Measurements from ENCODE around the gene VPS37B.

Gene VPS37B

DNA sequence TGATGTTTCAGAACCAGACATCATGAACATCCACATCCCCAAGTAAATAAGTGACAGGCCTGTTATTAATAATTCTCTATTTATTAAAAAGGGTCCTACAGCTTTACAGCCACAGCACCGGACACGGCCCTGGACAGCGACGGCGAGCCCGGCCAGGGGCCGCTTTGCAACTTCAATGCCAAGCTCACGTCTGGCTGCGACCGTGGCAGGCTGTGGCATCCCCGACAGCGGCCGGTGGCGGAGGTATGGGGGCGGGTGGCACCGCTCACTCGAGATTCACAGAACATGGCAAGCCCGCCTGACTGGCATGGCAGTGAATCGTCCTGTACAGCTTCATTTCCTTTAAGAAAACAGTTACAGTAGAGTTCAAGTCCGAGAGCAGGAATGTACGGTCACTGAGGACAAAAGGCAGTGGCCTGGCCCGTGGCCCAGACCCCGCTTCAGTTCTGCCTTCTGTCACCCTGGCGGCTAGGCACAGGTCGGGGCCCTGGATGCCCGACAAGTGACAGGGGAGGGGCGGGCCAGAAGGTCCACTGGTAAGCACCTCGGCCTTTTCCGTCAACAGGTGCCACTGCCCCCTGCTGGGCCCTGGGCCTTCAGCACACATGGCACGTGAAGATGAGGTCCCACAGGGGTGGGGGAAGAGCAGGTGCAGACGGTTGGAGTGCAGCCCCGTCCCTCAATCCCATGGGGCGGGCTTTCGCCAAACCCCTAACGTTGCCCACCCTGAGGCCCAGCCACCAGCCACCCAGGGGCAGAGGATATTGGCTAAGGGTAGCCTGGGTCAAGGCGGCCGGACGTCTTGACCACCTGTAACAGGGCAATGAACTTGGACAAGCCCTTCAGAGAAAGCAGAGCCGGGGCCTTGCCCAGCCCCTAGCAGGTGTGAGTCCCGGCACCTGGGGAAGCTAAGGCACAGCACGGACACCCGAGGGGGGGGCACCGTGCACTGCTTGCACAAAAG, 30.4 kb downstream of the VPS37B start:
- no peak for TF ChIP-seq SPI1 (IDR thresholded peaks at IDR 0.05; ENCODE audit: borderline replicate concordance, low read depth)
- TF ChIP-seq POLR2AphosphoS5 (IDR thresholded peaks at IDR 0.05; ENCODE audit: low read depth), result 0 out of 2 replicates have a peak, but pooled peaks have one; percentile 45
- no peak for TF ChIP-seq GABPA (IDR thresholded peaks at IDR 0.05; ENCODE audit: low read depth)
- TF ChIP-seq, protein P1, sequence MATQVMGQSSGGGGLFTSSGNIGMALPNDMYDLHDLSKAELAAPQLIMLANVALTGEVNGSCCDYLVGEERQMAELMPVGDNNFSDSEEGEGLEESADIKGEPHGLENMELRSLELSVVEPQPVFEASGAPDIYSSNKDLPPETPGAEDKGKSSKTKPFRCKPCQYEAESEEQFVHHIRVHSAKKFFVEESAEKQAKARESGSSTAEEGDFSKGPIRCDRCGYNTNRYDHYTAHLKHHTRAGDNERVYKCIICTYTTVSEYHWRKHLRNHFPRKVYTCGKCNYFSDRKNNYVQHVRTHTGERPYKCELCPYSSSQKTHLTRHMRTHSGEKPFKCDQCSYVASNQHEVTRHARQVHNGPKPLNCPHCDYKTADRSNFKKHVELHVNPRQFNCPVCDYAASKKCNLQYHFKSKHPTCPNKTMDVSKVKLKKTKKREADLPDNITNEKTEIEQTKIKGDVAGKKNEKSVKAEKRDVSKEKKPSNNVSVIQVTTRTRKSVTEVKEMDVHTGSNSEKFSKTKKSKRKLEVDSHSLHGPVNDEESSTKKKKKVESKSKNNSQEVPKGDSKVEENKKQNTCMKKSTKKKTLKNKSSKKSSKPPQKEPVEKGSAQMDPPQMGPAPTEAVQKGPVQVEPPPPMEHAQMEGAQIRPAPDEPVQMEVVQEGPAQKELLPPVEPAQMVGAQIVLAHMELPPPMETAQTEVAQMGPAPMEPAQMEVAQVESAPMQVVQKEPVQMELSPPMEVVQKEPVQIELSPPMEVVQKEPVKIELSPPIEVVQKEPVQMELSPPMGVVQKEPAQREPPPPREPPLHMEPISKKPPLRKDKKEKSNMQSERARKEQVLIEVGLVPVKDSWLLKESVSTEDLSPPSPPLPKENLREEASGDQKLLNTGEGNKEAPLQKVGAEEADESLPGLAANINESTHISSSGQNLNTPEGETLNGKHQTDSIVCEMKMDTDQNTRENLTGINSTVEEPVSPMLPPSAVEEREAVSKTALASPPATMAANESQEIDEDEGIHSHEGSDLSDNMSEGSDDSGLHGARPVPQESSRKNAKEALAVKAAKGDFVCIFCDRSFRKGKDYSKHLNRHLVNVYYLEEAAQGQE (IDR thresholded peaks at IDR 0.05; ENCODE audit: insufficient replicate concordance, low read depth), result no peak
- TF ChIP-seq, protein P2, sequence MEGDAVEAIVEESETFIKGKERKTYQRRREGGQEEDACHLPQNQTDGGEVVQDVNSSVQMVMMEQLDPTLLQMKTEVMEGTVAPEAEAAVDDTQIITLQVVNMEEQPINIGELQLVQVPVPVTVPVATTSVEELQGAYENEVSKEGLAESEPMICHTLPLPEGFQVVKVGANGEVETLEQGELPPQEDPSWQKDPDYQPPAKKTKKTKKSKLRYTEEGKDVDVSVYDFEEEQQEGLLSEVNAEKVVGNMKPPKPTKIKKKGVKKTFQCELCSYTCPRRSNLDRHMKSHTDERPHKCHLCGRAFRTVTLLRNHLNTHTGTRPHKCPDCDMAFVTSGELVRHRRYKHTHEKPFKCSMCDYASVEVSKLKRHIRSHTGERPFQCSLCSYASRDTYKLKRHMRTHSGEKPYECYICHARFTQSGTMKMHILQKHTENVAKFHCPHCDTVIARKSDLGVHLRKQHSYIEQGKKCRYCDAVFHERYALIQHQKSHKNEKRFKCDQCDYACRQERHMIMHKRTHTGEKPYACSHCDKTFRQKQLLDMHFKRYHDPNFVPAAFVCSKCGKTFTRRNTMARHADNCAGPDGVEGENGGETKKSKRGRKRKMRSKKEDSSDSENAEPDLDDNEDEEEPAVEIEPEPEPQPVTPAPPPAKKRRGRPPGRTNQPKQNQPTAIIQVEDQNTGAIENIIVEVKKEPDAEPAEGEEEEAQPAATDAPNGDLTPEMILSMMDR (IDR thresholded peaks at IDR 0.05; ENCODE audit: insufficient read depth, low read length), result peak; percentile 32
- DNase-seq (ENCODE audit: low read depth in 1 of 2, low spot score in 1 of 2), result peak in 1 of 2 experiments; percentile 34
- H3K4me3 ChIP-seq (replicated peaks; ENCODE audit: insufficient read depth, low read length), result no peak overlapping the region
- no peaks in the 10 kb centered on the region for H3K27me3 ChIP-seq (ENCODE audit: insufficient read depth, poor library complexity, severe bottlenecking)
- no peak overlapping the region for H3K27ac ChIP-seq (replicated peaks)

DNA sequence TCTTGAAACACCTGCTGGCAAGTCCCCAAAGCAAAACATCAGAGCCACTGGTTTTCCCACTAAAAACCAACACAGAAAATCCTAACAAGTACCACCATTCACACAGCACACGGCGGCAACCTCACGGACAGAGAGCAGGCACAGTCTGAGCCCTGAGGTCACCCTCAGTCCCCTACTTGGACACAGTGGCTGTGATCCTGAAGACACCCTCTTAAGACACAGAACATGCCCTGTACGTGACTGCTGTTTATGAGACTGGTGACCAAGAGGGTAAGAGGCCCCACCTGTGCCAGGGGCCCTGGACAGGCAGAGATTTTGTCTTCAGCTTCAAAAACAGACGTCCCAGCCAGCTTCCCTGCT, 31.1 kb downstream of the VPS37B start:
- Histone ChIP-seq H3K4me3 (replicated peaks; ENCODE audit: insufficient read depth, low read length) (no peak overlapping the region), H3K27ac (replicated peaks) (no peak overlapping the region), H3K27me3 (ENCODE audit: insufficient read depth, poor library complexity, severe bottlenecking) (no peaks in the 10 kb centered on the region)
- DNase-seq (ENCODE audit: low read depth in 1 of 2, low spot score in 1 of 2), result no peak
- TF ChIP-seq, protein P1 (IDR thresholded peaks at IDR 0.05; ENCODE audit: insufficient replicate concordance, low read depth), result no peak
- no peak for TF ChIP-seq GABPA (IDR thresholded peaks at IDR 0.05; ENCODE audit: low read depth)
- TF ChIP-seq, protein P2 (IDR thresholded peaks at IDR 0.05; ENCODE audit: insufficient read depth, low read length), result no peak
- no peak for TF ChIP-seq SPI1 (IDR thresholded peaks at IDR 0.05; ENCODE audit: borderline replicate concordance, low read depth)
- TF ChIP-seq POLR2AphosphoS5 (IDR thresholded peaks at IDR 0.05; ENCODE audit: low read depth), result no peak

DNA sequence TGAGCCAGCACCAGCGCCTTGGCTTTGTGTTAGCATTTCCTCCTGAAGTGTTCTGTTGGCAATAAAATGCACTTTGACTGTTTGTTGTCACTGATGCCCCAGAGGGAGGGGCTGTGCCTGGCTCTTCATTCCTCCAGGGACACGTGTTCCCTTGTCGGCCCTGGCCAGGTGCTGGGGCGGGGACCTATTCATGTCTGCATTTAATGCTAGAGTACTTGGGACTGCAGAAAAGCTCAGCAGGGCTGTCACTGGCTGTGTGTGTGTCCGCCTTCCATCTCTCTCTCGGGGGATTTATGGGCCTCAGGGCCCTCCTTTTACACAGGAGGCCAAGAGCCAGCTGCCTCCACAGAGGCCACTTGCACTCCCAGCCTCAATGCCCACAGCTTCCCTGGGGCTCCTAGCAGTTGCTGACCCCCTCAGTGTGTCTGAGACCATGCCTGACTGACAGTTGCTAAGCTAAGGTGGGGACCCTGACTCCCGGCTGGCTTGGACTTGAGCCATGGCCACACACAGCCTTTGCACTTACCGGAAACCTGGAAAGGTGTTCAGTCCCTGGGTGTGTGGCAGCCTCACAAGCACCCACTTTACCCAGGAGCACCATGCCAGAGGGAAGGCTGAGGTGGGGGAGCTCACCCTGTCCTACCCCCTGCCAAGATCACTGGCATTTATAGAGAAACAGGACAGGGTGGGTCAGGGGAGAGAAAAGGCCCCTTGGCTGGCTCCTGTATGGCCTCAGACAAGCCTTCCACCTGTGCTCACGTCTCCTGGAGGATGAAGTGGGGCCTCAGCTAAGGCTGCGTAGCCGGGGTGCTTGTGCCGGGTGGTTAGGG, 32.8 kb downstream of the VPS37B start:
- no peaks in the 10 kb centered on the region for H3K27me3 ChIP-seq (ENCODE audit: insufficient read depth, poor library complexity, severe bottlenecking)
- no peak overlapping the region for H3K4me3 ChIP-seq (replicated peaks; ENCODE audit: insufficient read depth, low read length)
- H3K27ac ChIP-seq (replicated peaks), result no peak overlapping the region
- TF ChIP-seq POLR2AphosphoS5 (IDR thresholded peaks at IDR 0.05; ENCODE audit: low read depth) (no peak), GABPA (IDR thresholded peaks at IDR 0.05; ENCODE audit: low read depth) (no peak), SPI1 (IDR thresholded peaks at IDR 0.05; ENCODE audit: borderline replicate concordance, low read depth) (no peak)
- TF ChIP-seq, protein P1 (IDR thresholded peaks at IDR 0.05; ENCODE audit: insufficient replicate concordance, low read depth), result no peak
- TF ChIP-seq, protein P2 (IDR thresholded peaks at IDR 0.05; ENCODE audit: insufficient read depth, low read length), result no peak
- DNase-seq (ENCODE audit: low read depth in 1 of 2, low spot score in 1 of 2), result no peak
